HUES48 (cell line): Measurements from ENCODE around the gene PMPCA.

ENCODE experiments used
- H3K27ac ChIP-seq: one replicate; pipeline ENCODE4 v1.7.0; 2013; ENCODE audit warnings: low read depth, low read length, inconsistent platforms
- H3K27me3 ChIP-seq: 2 replicates; pipeline ENCODE4 v1.6.1; 2013; ENCODE audit warnings: mild to moderate bottlenecking, low read length; ENCODE audit not compliant: control insufficient read depth, insufficient read depth
- H3K36me3 ChIP-seq: 2 replicates; pipeline ENCODE4 v1.6.1; 2013; ENCODE audit warnings: low read length; ENCODE audit not compliant: control insufficient read depth, insufficient read depth
- H3K4me1 ChIP-seq: 2 replicates; pipeline ENCODE4 v1.6.1; 2013; ENCODE audit warnings: mild to moderate bottlenecking, low read length; ENCODE audit not compliant: control insufficient read depth, insufficient read depth
- H3K4me3 ChIP-seq: 2 replicates; pipeline ENCODE4 v1.5.1; 2013; ENCODE audit warnings: mild to moderate bottlenecking, low read depth, low read length
- H3K9ac ChIP-seq: 2 replicates; pipeline ENCODE4 v1.6.1; 2013; ENCODE audit warnings: mild to moderate bottlenecking, low read depth, low read length, moderate library complexity
- H3K9me3 ChIP-seq: 2 replicates; pipeline ENCODE4 v1.6.1; 2013; ENCODE audit warnings: low read length; ENCODE audit not compliant: control insufficient read depth, insufficient read depth

PMPCA gene

DNA sequence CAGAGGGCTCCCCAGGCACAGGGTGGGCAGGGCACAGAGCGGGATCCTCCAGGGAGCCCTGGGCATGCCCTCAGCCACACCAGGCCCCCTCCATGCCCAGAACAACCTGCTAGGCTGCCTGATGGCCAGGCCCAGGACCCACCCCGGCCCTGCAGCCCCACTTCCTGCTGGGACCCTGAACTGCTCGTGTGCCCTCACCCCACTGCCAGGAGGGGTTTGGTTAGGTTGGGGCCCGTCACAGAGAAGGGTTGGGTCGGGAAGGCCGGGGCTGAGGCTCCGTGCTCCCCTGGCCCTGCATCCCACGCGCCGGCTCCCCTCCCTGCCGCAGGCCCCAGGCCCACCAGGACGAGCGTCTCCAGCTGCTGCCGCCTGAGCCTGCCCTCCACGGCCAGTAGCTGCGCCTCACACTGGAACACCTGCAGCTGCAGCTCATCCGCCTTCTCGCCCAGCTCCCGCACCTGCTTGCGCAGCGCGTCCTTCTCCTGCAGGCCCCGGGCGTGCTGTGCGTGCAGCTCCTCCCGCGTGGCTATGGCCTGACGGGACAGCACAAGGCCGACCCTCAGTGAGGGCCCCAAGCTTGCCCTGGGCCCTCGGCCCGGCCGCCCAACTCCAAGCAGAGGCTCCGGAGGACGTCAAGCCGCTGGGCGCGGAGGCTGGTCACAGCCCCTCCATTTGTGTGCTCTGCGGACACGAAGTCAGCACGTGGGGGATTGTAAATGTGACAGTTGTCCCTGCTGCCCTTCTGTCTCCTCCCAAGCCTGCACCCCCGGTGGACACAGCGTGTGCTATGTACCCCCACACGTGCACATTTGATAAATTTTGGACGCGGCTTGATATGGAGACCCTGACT, 42.9 kb upstream of the PMPCA start:
- no peak overlapping the region for H3K27ac ChIP-seq

GRCh38 chr9:136368190-136368589, 42.3 kb upstream of the PMPCA start:
- Histone ChIP-seq H3K4me1 (peaks cover 4% of the 10 kb centered on the region; the same call in 1 of the 2 replicates), H3K27me3 (no peaks in the 10 kb centered on the region), H3K9me3 (no peaks in the 10 kb centered on the region), H3K9ac (no peak overlapping the region), H3K36me3 (no peaks in the 10 kb centered on the region), H3K4me3 (no peak overlapping the region), H3K27ac (no peak overlapping the region)

More for the DNA sequence above, 42.9 kb upstream of the PMPCA start:
- Histone ChIP-seq H3K4me3 (no peak overlapping the region), H3K9me3 (no peaks in the 10 kb centered on the region), H3K27me3 (no peaks in the 10 kb centered on the region), H3K4me1 (peaks cover 4% of the 10 kb centered on the region; the same call in 1 of the 2 replicates), H3K9ac (no peak overlapping the region), H3K36me3 (no peaks in the 10 kb centered on the region)

- H3K9ac ChIP-seq: no peak overlapping the region
- H3K4me3 ChIP-seq: no peak overlapping the region
- H3K27ac ChIP-seq: no peak overlapping the region
- no peaks in the 10 kb centered on the region for H3K27me3 ChIP-seq
- no peaks in the 10 kb centered on the region for H3K9me3 ChIP-seq
- H3K4me1 ChIP-seq: no peaks in the 10 kb centered on the region
- peaks cover 8% of the 10 kb centered on the region for H3K36me3 ChIP-seq
Measured at GRCh38 chr9:136370037-136370436, 40.4 kb upstream of the PMPCA start.

DNA sequence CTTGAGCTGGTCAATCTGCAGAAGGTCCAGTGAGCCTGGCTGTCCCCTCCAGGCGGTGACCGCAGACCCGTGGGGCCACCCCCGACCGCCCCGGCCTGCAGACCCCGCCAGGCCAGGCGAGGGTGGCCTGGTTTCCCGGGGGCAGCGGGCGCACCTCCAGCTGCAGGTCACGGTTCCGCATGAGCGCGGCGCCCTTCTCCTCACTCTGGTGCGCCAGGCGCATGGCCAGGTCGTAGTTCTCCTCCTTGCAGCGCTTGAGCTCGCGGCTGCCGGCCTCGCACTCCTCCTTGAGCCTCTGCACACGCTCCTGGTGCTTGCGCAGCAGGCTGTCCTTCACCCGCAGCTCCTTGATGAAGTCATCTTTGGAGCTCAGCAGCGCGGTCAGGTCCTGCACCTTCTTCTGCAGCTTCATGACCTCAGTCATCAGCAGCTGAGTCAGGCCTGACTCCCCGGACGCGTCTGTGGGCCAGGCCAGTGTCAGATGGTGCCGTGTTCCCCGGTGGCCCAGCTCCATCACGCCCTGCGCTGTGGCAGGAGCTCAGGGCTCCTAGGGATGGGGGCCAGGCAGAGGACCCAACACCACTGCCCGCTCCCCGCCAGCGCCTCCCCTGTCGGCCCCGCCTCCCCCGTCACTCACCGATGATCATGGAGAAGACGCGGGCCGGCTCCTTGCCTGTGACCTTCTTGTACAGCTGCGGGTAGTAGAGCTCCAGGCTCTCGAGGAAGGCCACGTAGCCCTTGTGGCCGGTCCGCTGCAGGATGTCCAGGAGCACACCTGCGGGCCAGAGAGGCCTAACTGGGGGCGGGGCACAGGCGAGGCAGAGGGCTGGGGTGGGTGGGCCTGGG, 39.5 kb upstream of the PMPCA start:
- peaks cover 17% of the 10 kb centered on the region for H3K36me3 ChIP-seq

GRCh38 chr9:136371533-136371880, 39.0 kb upstream of the PMPCA start:
- H3K36me3 ChIP-seq: peaks cover 23% of the 10 kb centered on the region
- H3K9me3 ChIP-seq: no peaks in the 10 kb centered on the region
- H3K27me3 ChIP-seq: no peaks in the 10 kb centered on the region
- H3K4me1 ChIP-seq: no peaks in the 10 kb centered on the region
- no peak overlapping the region for H3K9ac ChIP-seq
- no peak overlapping the region for H3K27ac ChIP-seq
- no peak overlapping the region for H3K4me3 ChIP-seq

More for the DNA sequence above, 39.5 kb upstream of the PMPCA start:
- H3K9me3 ChIP-seq: no peaks in the 10 kb centered on the region
- no peak overlapping the region for H3K27ac ChIP-seq
- no peak overlapping the region for H3K4me3 ChIP-seq
- no peaks in the 10 kb centered on the region for H3K4me1 ChIP-seq
- no peaks in the 10 kb centered on the region for H3K27me3 ChIP-seq
- H3K9ac ChIP-seq: no peak overlapping the region

DNA sequence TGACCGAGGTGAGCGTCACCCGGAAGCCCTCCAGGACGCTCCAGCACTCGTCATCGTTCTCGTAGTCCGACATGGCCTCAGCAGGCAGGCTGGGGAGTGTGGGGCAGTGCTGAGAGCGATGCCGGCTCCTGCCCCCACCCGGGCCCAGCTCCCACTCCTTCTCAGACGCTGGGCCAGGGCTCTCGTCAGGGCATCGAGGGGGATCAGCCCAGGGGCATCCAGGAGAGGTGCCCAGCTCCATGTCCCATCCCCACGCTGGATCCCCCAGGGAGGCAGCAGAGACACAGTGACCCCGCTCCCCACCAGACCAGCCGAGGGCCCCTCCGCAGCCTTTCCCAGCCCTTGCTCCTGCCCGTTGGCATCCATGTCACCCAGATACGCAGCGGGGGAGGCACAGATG, 38.5 kb upstream of the PMPCA start:
- Histone ChIP-seq H3K4me1 (no peaks in the 10 kb centered on the region), H3K9me3 (no peaks in the 10 kb centered on the region), H3K36me3 (peaks cover 26% of the 10 kb centered on the region), H3K9ac (no peak overlapping the region), H3K4me3 (no peak overlapping the region), H3K27me3 (no peaks in the 10 kb centered on the region), H3K27ac (no peak overlapping the region)

- Histone ChIP-seq H3K4me1 (no peaks in the 10 kb centered on the region), H3K27me3 (no peaks in the 10 kb centered on the region), H3K36me3 (peaks cover 30% of the 10 kb centered on the region), H3K9me3 (no peaks in the 10 kb centered on the region), H3K4me3 (no peak overlapping the region), H3K27ac (no peak overlapping the region), H3K9ac (no peak overlapping the region)
Measured at GRCh38 chr9:136372561-136373299, 37.7 kb upstream of the PMPCA start.

DNA sequence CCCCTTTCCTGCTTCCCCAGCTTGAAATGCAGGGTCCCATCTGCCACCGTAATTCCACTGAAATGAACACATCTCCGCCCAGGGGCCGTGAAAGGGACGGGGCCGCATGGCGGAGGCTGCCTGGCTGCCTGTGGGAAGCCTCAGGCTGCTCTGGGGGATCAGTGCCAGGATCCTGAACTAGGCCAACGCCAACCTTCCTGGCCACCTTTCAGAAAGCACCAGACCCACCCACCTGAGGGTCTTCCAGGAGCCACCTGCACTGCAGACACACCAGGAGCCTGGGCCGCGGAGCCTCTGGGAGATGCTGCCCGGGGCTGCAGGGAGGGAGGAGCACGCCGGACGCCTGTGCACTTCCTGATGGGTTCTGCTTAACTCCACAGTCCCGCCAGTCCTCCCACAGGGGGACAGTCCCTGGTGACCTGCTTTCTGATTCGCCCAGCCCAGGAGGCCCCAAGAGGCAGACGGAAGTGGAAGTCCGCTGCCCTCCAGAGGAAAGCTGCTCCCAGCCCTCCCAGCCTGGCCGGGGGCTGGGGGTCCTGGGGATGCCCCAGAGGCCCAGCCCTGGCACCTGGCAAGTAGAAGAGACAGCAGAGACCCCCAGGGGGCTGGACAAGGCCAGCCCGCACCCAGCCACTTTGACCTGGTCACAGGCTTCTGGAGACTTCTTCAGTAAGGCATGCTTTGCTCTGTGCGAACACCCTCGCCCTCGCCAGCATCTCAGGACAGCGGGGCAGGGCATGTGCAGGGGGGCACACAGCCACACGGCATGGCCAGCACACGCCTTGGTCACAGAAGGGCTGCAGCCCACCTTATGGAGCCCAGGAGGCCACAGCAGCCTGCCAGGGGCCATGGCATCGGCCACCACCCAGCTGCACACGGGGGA, 36.9 kb upstream of the PMPCA start, which contains the start of gene CARD9:
Gene CARD9, minus strand, starts transcription at position 370 of the 883 bp plus-strand sequence. CDS start 1,591 bp downstream, outside the sequence.
- Histone ChIP-seq H3K36me3 (peaks cover 35% of the 10 kb centered on the region), H3K9ac (no peak within 1 kb of the TSS), H3K9me3 (no peaks in the 10 kb centered on the region), H3K4me1 (no peaks in the 10 kb centered on the region), H3K4me3 (no peak within 1 kb of the TSS), H3K27ac (no peak within 1 kb of the TSS), H3K27me3 (no peaks in the 10 kb centered on the region)

DNA sequence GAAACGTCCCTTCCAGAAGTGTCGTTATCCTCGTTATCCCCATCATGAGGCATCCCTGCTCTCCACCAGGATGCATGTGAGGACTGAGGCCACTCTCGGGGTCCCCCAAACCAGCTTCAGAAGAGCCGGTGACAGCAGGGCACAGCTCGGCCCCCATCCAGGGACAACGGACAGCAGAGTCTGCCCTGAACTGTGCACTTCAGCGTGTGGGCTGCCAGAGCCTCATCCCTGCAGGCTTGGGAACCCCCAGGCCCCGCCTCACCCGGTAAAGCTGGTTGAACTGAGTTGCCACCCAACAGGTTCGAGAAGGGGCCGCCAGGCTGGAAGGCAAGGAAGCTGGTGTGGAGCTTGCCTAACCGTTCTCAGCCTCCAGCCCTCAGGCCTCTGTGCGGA, 36.3 kb upstream of the PMPCA start:
- H3K9ac ChIP-seq: no peak overlapping the region
- no peaks in the 10 kb centered on the region for H3K9me3 ChIP-seq
- no peak overlapping the region for H3K27ac ChIP-seq
- H3K36me3 ChIP-seq: peaks cover 40% of the 10 kb centered on the region
- no peak overlapping the region for H3K4me3 ChIP-seq
- H3K27me3 ChIP-seq: no peaks in the 10 kb centered on the region
- H3K4me1 ChIP-seq: no peaks in the 10 kb centered on the region

- H3K27me3 ChIP-seq: no peaks in the 10 kb centered on the region
- no peak overlapping the region for H3K27ac ChIP-seq
Measured at GRCh38 chr9:136375096-136375495, 35.4 kb upstream of the PMPCA start.

More at GRCh38 chr9:136375096-136375495, 35.4 kb upstream of the PMPCA start:
- Histone ChIP-seq H3K9ac (no peak overlapping the region), H3K9me3 (no peaks in the 10 kb centered on the region), H3K4me1 (no peaks in the 10 kb centered on the region), H3K36me3 (peaks cover 49% of the 10 kb centered on the region), H3K4me3 (no peak overlapping the region)
